GM12872 (cell line): ENCODE data around the gene VCL.
A peak's percentile ranks its signal among the peaks of the same experiment; 100 is the strongest.

Experiments
- TF ChIP-seq, protein P1 (sequence below): IDR thresholded peaks from 3 replicates; pipeline ENCODE4 v1.5.1; 2011; ENCODE audit warnings: low read depth, mild to moderate bottlenecking, low read length, moderate library complexity; ENCODE audit not compliant: insufficient read depth

VCL gene

GRCh38 chr10:74097776-74098175 is 99.9 kb downstream of the VCL start:
- TF ChIP-seq, protein P1, sequence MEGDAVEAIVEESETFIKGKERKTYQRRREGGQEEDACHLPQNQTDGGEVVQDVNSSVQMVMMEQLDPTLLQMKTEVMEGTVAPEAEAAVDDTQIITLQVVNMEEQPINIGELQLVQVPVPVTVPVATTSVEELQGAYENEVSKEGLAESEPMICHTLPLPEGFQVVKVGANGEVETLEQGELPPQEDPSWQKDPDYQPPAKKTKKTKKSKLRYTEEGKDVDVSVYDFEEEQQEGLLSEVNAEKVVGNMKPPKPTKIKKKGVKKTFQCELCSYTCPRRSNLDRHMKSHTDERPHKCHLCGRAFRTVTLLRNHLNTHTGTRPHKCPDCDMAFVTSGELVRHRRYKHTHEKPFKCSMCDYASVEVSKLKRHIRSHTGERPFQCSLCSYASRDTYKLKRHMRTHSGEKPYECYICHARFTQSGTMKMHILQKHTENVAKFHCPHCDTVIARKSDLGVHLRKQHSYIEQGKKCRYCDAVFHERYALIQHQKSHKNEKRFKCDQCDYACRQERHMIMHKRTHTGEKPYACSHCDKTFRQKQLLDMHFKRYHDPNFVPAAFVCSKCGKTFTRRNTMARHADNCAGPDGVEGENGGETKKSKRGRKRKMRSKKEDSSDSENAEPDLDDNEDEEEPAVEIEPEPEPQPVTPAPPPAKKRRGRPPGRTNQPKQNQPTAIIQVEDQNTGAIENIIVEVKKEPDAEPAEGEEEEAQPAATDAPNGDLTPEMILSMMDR: no peak

- TF ChIP-seq, protein P1: no peak
Observed at GRCh38 chr10:74099420-74099819, 101.5 kb downstream of the VCL start.

DNA sequence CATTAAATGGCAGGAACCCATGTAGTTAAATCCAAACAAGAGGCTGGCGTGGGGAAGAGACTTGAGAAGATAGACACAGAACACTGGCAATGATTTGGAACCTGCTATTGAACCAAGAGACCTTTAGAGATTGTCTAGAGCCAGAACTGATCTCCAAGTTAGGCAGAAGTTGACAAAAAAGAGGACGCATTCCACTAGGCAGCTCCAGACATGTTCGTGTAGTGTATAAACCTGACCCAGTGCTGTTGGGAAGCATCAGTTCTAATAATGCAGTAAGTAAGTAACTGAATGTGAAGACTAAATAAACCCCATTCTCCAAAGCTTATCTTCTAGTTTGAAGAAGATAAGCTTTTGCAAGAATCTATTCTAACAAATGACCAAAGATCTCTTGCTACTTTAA is 101.9 kb downstream of the VCL start:
- TF ChIP-seq, protein P1: no peak

DNA sequence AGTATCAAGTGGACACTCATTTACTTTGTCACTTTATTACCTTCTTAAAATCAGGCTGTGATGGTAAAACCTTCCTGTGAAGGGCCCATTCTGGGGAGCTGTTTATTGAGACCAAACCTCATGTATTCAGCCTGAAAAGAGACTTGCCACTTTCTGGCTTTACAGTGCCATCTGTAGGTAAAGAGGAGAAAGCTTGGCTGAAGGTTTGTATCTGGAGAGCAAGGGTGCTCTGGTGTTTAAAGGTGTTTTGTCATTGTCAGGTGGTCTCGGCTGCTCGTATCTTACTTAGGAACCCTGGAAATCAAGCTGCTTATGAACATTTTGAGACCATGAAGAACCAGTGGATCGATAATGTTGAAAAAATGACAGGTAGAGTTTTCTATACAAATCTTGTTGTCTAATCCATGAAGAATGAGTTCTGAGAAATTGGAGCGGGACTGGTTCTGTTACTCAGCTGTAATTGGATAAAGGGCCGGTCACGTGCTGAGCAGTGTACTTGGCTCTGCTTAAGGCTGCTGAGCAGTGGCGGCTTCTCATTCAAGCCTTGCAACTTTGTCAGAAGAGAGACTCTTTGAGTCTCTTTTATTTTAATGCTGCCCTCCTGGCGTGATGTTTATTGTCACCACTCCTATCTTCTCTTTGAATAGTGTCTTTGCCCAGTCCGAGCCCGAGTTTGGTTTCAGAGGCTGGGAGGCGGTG is 105.8 kb downstream of the VCL start:
- TF ChIP-seq, protein P1: peak; percentile 64

GRCh38 chr10:74104480-74104879 is 106.6 kb downstream of the VCL start:
- TF ChIP-seq, protein P1: no peak

DNA sequence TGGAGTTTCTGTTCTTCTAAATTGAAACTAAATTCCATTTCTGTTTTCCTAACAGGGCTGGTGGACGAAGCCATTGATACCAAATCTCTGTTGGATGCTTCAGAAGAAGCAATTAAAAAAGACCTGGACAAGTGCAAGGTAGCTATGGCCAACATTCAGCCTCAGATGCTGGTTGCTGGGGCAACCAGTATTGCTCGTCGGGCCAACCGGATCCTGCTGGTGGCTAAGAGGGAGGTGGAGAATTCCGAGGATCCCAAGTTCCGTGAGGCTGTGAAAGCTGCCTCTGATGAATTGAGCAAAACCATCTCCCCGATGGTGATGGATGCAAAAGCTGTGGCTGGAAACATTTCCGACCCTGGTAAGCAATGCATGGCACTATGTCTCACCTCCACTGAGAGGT is 107.1 kb downstream of the VCL start:
- TF ChIP-seq, protein P1: no peak

DNA sequence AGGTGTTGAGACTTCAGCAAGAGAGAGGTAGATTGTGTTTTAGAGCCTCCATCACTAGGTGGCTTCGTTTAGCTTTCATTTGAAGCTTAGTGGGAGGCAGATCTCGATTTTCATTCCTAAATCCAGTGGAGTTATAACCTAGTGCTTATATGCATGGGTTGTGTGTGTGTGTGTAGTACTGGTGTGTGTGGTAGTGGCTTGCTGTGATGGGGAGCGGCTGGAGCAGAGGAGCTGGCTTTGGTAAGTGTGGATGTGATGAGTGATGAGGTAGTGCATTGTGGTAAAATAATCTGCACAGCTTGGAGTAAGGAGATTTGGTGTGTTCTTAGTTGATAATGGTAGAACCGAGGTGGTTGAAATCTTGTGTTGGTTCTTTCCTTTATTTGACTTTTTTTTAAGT is 109.5 kb downstream of the VCL start:
- TF ChIP-seq, protein P1: no peak
